Keratinocyte (primary cell): ENCODE data around the gene CD4. TPM values are rescaled to one million over a fixed set of nuclear protein-coding genes. Genes with fewer than 3 reads are reported as not detected.

Experiments
- DNase-seq: peaks from one replicate; pipeline ENCODE4 v3.0.0-alpha.2; 2011; ENCODE audit warnings: low read depth, missing footprints, low spot score
- FAIRE-seq: peaks from 2 replicates; lab custom pipeline; 2011; peaks lifted over from hg19 to GRCh38; lab: Jason Lieb, UNC
- H2AFZ ChIP-seq: 2 replicates; pipeline ENCODE4 v1.6.0; 2012; ENCODE audit warnings: low read length, control low read depth, inconsistent platforms; ENCODE audit not compliant: control insufficient read depth
- H3K27ac ChIP-seq: 2 replicates; pipeline ENCODE4 v1.5.1; 2011; ENCODE audit warnings: low read length; ENCODE audit not compliant: control insufficient read depth, insufficient read depth
- H3K27me3 ChIP-seq: 3 replicates; pipeline ENCODE4 v1.6.0; 2011; ENCODE audit warnings: low read length; ENCODE audit not compliant: control insufficient read depth, insufficient read depth; ENCODE audit errors: extremely low read depth
- H3K36me3 ChIP-seq, 2 experiments: 2 replicates in 1 of 2; 3 replicates in 1 of 2; pipeline ENCODE4 v1.5.1; 2011; ENCODE audit warnings: low read length in 2 of 2, mild to moderate bottlenecking in 1 of 2; ENCODE audit not compliant: control insufficient read depth in 2 of 2, insufficient read depth in 2 of 2; ENCODE audit errors: extremely low read depth in 1 of 2
- H3K4me1 ChIP-seq: 3 replicates; pipeline ENCODE4 v1.5.1; 2011; ENCODE audit warnings: low read length; ENCODE audit not compliant: control insufficient read depth, insufficient read depth; ENCODE audit errors: extremely low read depth
- H3K4me2 ChIP-seq: 3 replicates; pipeline ENCODE4 v1.6.0; 2011; ENCODE audit warnings: low read depth, low read length; ENCODE audit not compliant: control insufficient read depth, insufficient read depth; ENCODE audit errors: extremely low read depth
- H3K4me3 ChIP-seq, 3 experiments: fragments of 200-600 bp in 1 of 3; sonication (generic) in 1 of 3; 2 replicates in 2 of 3; 3 replicates in 1 of 3; pipeline ENCODE4 v1.5.1; 2011 to 2016; ENCODE audit warnings: low read length in 3 of 3, mild to moderate bottlenecking in 3 of 3, control low read depth in 2 of 3, inconsistent platforms in 1 of 3, low read depth in 1 of 3, mixed read lengths in 1 of 3, mixed run types in 1 of 3, moderate library complexity in 1 of 3; ENCODE audit not compliant: control insufficient read depth in 2 of 3, insufficient read depth in 2 of 3; ENCODE audit errors: extremely low read depth in 1 of 3
- H3K79me2 ChIP-seq: 2 replicates; pipeline ENCODE4 v1.6.0; 2012; ENCODE audit warnings: low read length; ENCODE audit not compliant: control insufficient read depth, insufficient read depth
- H3K9ac ChIP-seq: 3 replicates; pipeline ENCODE4 v1.6.0; 2011; ENCODE audit warnings: low read length; ENCODE audit not compliant: control insufficient read depth, insufficient read depth; ENCODE audit errors: extremely low read depth
- H3K9me1 ChIP-seq: 3 replicates; pipeline ENCODE4 v1.6.0; 2011; ENCODE audit warnings: low read length; ENCODE audit not compliant: control insufficient read depth, insufficient read depth; ENCODE audit errors: extremely low read depth
- H3K9me3 ChIP-seq: 2 replicates; pipeline ENCODE4 v1.5.1; 2012; ENCODE audit warnings: low read depth, low read length; ENCODE audit not compliant: control insufficient read depth
- H4K20me1 ChIP-seq: 3 replicates; pipeline ENCODE4 v1.6.0; 2011; ENCODE audit warnings: low read length; ENCODE audit not compliant: control insufficient read depth, insufficient read depth; ENCODE audit errors: extremely low read depth
- EZH2 ChIP-seq: IDR thresholded peaks from one replicate; pipeline ENCODE4 v1.6.1; 2012; ENCODE audit warnings: inconsistent platforms, mild to moderate bottlenecking, low read length, moderate library complexity
- dilution Hi-C: fragments of 300-500 bp; cut with MboI; formaldehyde crosslinking; loops from one replicate; pipeline ENCODE4 v1.7.0; 2020; ENCODE audit warnings: low sequenced_read_pairs; ENCODE audit not compliant: extremely low pct_ligation_motif_present
- polyA plus RNA-seq, 5 experiments: library from polyadenylated mRNA; depleted of rRNA in 3 of 5; stranded (reverse) in 3 of 5; stranded (forward) in 1 of 5; unstranded in 1 of 5; fragments of >200 nt; gene quantifications; 1 replicate in 1 of 5; 2 replicates in 3 of 5; 3 replicates in 1 of 5; pipeline versions ENCODE4 v1.2.1 to v1.2.3, GENCODE V29; 2011 to 2012; ENCODE audit warnings: missing spikeins in 2 of 5, low read depth in 1 of 5, low replicate concordance in 1 of 5
- TF ChIP-seq, protein P1 (sequence below), 3 experiments: IDR thresholded peaks in 1 of 3; conservative IDR thresholded peaks in 1 of 3; optimal IDR thresholded peaks in 1 of 3; 2 replicates in 2 of 3; 3 replicates in 1 of 3; pipeline versions ENCODE3 to v1.5.1; 2011; ENCODE audit warnings: low read length in 3 of 3, mild to moderate bottlenecking in 3 of 3, moderate library complexity in 2 of 3, control low read depth in 1 of 3, inconsistent platforms in 1 of 3; ENCODE audit not compliant: insufficient read depth in 2 of 3; ENCODE audit errors: extremely low read depth in 1 of 3

CD4 gene
- polyA plus RNA-seq, 1 donor (not counting 4 experiments of a cell fraction or from before 2014, with no cell fraction given) = 0.01 TPM

DNA sequence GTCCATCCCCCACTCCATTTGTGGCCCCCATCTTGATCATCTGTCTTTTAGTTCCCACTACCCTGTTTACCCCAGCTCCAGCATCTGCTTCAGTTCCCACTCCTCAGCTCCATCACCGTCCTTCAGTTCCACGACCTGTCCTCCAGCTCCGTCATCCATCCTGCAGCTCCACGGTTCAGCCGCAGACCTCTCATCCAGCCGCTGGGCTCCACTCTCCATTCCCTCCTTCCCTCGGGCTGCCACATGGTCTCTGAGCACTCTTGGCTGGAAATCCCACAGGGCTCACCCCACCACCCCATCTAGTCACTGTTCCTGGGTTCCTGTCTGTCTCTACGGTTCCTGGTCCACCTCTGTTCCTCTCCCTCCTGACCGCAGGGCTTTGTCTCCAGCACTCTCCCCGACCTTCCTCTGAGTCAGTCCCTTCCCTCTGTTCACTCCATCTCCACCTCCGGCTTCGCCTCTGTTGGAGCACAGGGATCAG, 35.6 kb downstream of the CD4 start:
- dilution Hi-C loops = no loop called here
- H3K36me3 ChIP-seq = no peaks in the 10 kb centered on the region
- TF ChIP-seq EZH2 = peak; percentile 18
- TF ChIP-seq, protein P1, sequence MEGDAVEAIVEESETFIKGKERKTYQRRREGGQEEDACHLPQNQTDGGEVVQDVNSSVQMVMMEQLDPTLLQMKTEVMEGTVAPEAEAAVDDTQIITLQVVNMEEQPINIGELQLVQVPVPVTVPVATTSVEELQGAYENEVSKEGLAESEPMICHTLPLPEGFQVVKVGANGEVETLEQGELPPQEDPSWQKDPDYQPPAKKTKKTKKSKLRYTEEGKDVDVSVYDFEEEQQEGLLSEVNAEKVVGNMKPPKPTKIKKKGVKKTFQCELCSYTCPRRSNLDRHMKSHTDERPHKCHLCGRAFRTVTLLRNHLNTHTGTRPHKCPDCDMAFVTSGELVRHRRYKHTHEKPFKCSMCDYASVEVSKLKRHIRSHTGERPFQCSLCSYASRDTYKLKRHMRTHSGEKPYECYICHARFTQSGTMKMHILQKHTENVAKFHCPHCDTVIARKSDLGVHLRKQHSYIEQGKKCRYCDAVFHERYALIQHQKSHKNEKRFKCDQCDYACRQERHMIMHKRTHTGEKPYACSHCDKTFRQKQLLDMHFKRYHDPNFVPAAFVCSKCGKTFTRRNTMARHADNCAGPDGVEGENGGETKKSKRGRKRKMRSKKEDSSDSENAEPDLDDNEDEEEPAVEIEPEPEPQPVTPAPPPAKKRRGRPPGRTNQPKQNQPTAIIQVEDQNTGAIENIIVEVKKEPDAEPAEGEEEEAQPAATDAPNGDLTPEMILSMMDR (optimal IDR thresholded peaks at IDR 0.05 in 1 of 3, IDR thresholded peaks at IDR 0.05 in 1 of 3, conservative IDR thresholded peaks at IDR 0.05 in 1 of 3; ENCODE audit: extremely low read depth in 1 of 3, insufficient read depth in 2 of 3, low read length in 3 of 3) = no peak
- H3K27ac ChIP-seq = no peak overlapping the region
- peak overlapping the region in 1 of 3 experiments; percentile 37 for H3K4me3 ChIP-seq
- H4K20me1 ChIP-seq = no peaks in the 10 kb centered on the region
- no peaks in the 10 kb centered on the region for H3K79me2 ChIP-seq
- no peak for DNase-seq
- no peak overlapping the region for H3K9ac ChIP-seq
- H3K9me1 ChIP-seq = no peaks in the 10 kb centered on the region
- no peaks in the 10 kb centered on the region for H3K9me3 ChIP-seq
- H3K4me1 ChIP-seq = peaks cover 12% of the 10 kb centered on the region
- peaks cover 74% of the 10 kb centered on the region for H3K27me3 ChIP-seq
- no peak overlapping the region for H2AFZ ChIP-seq
- H3K4me2 ChIP-seq = peak overlapping the region; percentile 56
- peak; percentile 5 for FAIRE-seq

DNA sequence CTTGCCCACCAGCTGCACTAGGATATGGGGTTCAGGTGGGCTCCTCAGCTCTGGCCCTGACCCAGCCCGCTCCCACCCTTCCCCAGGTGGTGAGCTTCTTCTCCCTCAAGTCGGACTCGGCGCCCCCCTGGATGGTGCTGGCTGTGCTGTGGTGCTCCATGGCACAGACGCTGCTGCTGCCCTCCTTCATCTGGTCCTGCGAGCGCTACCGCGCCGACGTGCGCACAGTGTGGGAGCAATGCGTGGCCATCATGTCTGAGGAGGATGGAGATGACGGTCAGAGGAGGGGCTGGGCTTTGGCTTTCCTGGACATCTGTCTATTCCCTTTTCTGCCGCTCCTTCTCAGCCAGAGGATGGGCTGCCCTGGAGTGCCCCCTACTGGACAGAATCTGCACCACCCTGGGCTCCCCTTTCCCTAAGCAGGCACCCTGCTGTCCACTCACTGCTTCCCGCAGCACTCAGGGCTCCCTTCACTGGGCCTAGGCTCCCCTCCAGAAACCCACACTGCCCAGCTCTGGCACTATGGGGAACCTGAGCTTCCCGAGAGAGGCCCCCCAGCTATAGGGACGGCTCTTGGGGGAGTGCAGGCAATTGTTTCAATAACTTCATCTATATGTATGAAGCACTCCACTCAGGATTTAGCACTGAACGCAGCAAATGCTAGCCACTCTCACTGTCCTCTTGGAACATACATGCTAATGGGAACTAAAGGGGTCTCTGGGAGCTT, 36.2 kb downstream of the CD4 start:
- dilution Hi-C loops = no loop called here
- no peaks in the 10 kb centered on the region for H4K20me1 ChIP-seq
- no peaks in the 10 kb centered on the region for H3K9me1 ChIP-seq
- H3K4me2 ChIP-seq = peak overlapping the region; percentile 56
- peak overlapping the region; percentile 40 for H2AFZ ChIP-seq
- peaks cover 12% of the 10 kb centered on the region for H3K4me1 ChIP-seq
- FAIRE-seq (peak; percentile 86), DNase-seq (peak; percentile 40)
- H3K27me3 ChIP-seq = peaks cover 73% of the 10 kb centered on the region
- no peaks in the 10 kb centered on the region for H3K36me3 ChIP-seq
- no peaks in the 10 kb centered on the region for H3K79me2 ChIP-seq
- TF ChIP-seq, protein P1 (optimal IDR thresholded peaks at IDR 0.05 in 1 of 3, IDR thresholded peaks at IDR 0.05 in 1 of 3, conservative IDR thresholded peaks at IDR 0.05 in 1 of 3; ENCODE audit: extremely low read depth in 1 of 3, insufficient read depth in 2 of 3, low read length in 3 of 3) = peak in 2 of 3 experiments; percentile 94 to 96
- TF ChIP-seq EZH2 = peak; percentile 32
- no peaks in the 10 kb centered on the region for H3K9me3 ChIP-seq
- H3K27ac ChIP-seq = no peak overlapping the region
- H3K4me3 ChIP-seq = peak overlapping the region in 1 of 3 experiments; percentile 37
- H3K9ac ChIP-seq = no peak overlapping the region
